ENCODE measurements around the gene FOXP1. TPM values are rescaled to one million over a fixed set of nuclear protein-coding genes. Genes with fewer than 3 reads are reported as not detected.

The FOXP1 gene
- total and polyA plus RNA-seq, 2 donors (not counting 1 experiment from before 2014, with no cell fraction given) = 70.3 to 101 TPM

DNA sequence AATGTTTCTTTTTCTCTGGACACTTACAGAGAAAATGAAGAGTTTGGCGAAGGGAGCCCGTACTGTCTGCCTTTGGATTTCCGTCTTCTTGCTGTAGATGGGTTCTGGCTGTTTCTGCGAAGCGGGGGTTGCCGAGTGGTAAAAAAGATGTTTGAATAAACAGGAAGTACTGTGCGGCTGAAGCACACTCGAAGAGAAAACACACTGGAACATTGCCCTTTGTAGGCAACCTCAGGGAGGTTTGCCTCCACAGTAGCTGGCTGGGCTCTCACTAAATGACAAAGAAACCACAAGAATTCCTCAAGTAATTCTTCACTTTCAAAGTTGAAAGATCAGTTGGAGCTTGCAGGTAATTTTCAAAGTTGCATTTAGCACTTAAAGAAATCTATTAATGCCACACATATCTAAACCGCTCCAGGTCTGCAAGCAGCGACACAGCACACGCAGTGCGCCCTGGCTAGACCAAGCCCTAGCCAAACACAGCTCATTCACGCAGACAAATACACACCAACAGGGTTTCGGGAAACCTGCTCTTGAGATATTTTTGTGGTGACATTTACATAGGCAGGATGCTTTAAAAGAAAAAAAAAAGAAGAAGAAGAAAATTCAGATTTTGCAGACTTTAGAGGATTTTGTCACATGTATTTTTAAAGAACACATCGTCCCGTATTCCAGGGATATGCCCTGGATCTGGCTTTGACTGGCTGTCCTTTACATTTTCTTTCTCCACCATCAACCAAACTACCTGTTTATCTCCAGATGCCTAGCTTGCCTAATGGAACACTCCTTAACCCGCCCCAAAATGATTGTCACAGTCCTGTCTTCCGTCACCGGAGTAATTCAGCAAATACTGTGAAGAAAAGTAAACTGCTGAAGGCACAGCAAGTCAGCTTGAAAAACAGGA, 452.8 kb downstream of the FOXP1 start:
- Histone ChIP-seq H3K79me2 (ENCODE audit: control insufficient read depth, insufficient read depth, low read length) (peaks cover 40% of the 10 kb centered on the region), H3K4me1 (ENCODE audit: control insufficient read depth, extremely low read depth, insufficient read depth, low read length) (peaks cover 10% of the 10 kb centered on the region), H3K27ac (ENCODE audit: insufficient read depth, low read length) (peak overlapping the region; percentile 87), H2AFZ (ENCODE audit: low read length) (no peak overlapping the region), H3K9ac (ENCODE audit: insufficient read depth, low read length) (peak overlapping the region; percentile 73), H4K20me1 (ENCODE audit: control insufficient read depth, extremely low read depth, insufficient read depth, low read length) (no peaks in the 10 kb centered on the region), H3K4me2 (ENCODE audit: extremely low read depth, insufficient read depth, low read length) (peak overlapping the region; percentile 89), H3K36me3 (ENCODE audit: control insufficient read depth, insufficient read depth, low read length) (no peaks in the 10 kb centered on the region), H3K9me3 (ENCODE audit: control insufficient read depth, insufficient read depth, low read depth, low read length) (no peaks in the 10 kb centered on the region), H3K27me3 (ENCODE audit: control insufficient read depth, insufficient read depth, low read length) (no peaks in the 10 kb centered on the region), H3K4me3 (replicated peaks in 1 of 4; ENCODE audit: control extremely low read depth in 1 of 4, insufficient read depth in 1 of 4, low read depth in 3 of 4, low read length in 4 of 4) (peak overlapping the region; percentile 54 to 90 (median 70))
- DNase-seq (ENCODE audit: low read depth in 2 of 2) = peak; percentile 90
- TF ChIP-seq EZH2 (IDR thresholded peaks at IDR 0.05; ENCODE audit: low read length, missing control alignments) (no peak), CTCF (conservative IDR thresholded peaks at IDR 0.05 in 1 of 2, IDR thresholded peaks at IDR 0.05 in 1 of 2; ENCODE audit: low read depth in 1 of 2, low read length in 2 of 2) (no peak)

GRCh38 chr3:71129611-71130431, 453.7 kb downstream of the FOXP1 start:
- Histone ChIP-seq H4K20me1 (ENCODE audit: control insufficient read depth, extremely low read depth, insufficient read depth, low read length) (no peaks in the 10 kb centered on the region), H3K4me1 (ENCODE audit: control insufficient read depth, extremely low read depth, insufficient read depth, low read length) (peaks cover 6% of the 10 kb centered on the region)
- TF ChIP-seq CTCF (conservative IDR thresholded peaks at IDR 0.05 in 1 of 2, IDR thresholded peaks at IDR 0.05 in 1 of 2; ENCODE audit: low read depth in 1 of 2, low read length in 2 of 2) (no peak), EZH2 (IDR thresholded peaks at IDR 0.05; ENCODE audit: low read length, missing control alignments) (no peak)

GRCh38 chr3:71128961-71129360, 454.6 kb downstream of the FOXP1 start:
- H2AFZ ChIP-seq (ENCODE audit: low read length) = no peak overlapping the region
- H3K4me1 ChIP-seq (ENCODE audit: control insufficient read depth, extremely low read depth, insufficient read depth, low read length) = peaks cover 6% of the 10 kb centered on the region
- peak overlapping the region; percentile 87 for H3K27ac ChIP-seq (ENCODE audit: insufficient read depth, low read length)
- DNase-seq (ENCODE audit: low read depth in 2 of 2) = peak in 1 of 2 donors; percentile 56
- peak overlapping the region; percentile 92 for H3K4me2 ChIP-seq (ENCODE audit: extremely low read depth, insufficient read depth, low read length)
- H3K9me3 ChIP-seq (ENCODE audit: control insufficient read depth, insufficient read depth, low read depth, low read length) = no peaks in the 10 kb centered on the region
- peak overlapping the region; percentile 54 to 90 (median 70) for H3K4me3 ChIP-seq (replicated peaks in 1 of 4; ENCODE audit: control extremely low read depth in 1 of 4, insufficient read depth in 1 of 4, low read depth in 3 of 4, low read length in 4 of 4)
- peak overlapping the region; percentile 73 for H3K9ac ChIP-seq (ENCODE audit: insufficient read depth, low read length)
- TF ChIP-seq CTCF (conservative IDR thresholded peaks at IDR 0.05 in 1 of 2, IDR thresholded peaks at IDR 0.05 in 1 of 2; ENCODE audit: low read depth in 1 of 2, low read length in 2 of 2) (no peak), EZH2 (IDR thresholded peaks at IDR 0.05; ENCODE audit: low read length, missing control alignments) (no peak)
- H3K36me3 ChIP-seq (ENCODE audit: control insufficient read depth, insufficient read depth, low read length) = no peaks in the 10 kb centered on the region
- no peaks in the 10 kb centered on the region for H3K27me3 ChIP-seq (ENCODE audit: control insufficient read depth, insufficient read depth, low read length)
- peaks cover 54% of the 10 kb centered on the region for H3K79me2 ChIP-seq (ENCODE audit: control insufficient read depth, insufficient read depth, low read length)
- H4K20me1 ChIP-seq (ENCODE audit: control insufficient read depth, extremely low read depth, insufficient read depth, low read length) = no peaks in the 10 kb centered on the region

More at GRCh38 chr3:71129611-71130431, 453.7 kb downstream of the FOXP1 start:
- Histone ChIP-seq H3K36me3 (ENCODE audit: control insufficient read depth, insufficient read depth, low read length) (no peaks in the 10 kb centered on the region), H3K27me3 (ENCODE audit: control insufficient read depth, insufficient read depth, low read length) (no peaks in the 10 kb centered on the region), H2AFZ (ENCODE audit: low read length) (no peak overlapping the region), H3K4me3 (replicated peaks in 1 of 4; ENCODE audit: control extremely low read depth in 1 of 4, insufficient read depth in 1 of 4, low read depth in 3 of 4, low read length in 4 of 4) (peak overlapping the region; percentile 54 to 90 (median 70)), H3K27ac (ENCODE audit: insufficient read depth, low read length) (peak overlapping the region; percentile 87), H3K9ac (ENCODE audit: insufficient read depth, low read length) (peak overlapping the region; percentile 73), H3K4me2 (ENCODE audit: extremely low read depth, insufficient read depth, low read length) (peak overlapping the region; percentile 89), H3K9me3 (ENCODE audit: control insufficient read depth, insufficient read depth, low read depth, low read length) (no peaks in the 10 kb centered on the region), H3K79me2 (ENCODE audit: control insufficient read depth, insufficient read depth, low read length) (peaks cover 48% of the 10 kb centered on the region)
- peak; percentile 57 to 80 for DNase-seq (ENCODE audit: low read depth in 2 of 2)

Data from fibroblast of lung (primary cell).